Cardiac fibroblast (primary cell): ENCODE measurements around the gene ARHGAP21.
"Not testable (repeated sequence)": the region's sequence is repeated elsewhere in the genome, so short reads cannot be mapped to it uniquely, and the experiment has no call there.

Source experiments
- DNase-seq, 2 donors: peaks; one replicate each; pipeline versions ENCODE4 v3.0.0 to v3.0.0-alpha.2; 2010; ENCODE audit warnings: low read depth in 2 of 2
- H3K4me3 ChIP-seq, 2 donors: replicated peaks in 1 of 2; 1 replicate in 1 of 2; 2 replicates in 1 of 2; pipeline ENCODE4 v1.5.1; 2011; ENCODE audit warnings: low read depth in 2 of 2, low read length in 2 of 2, mild to moderate bottlenecking in 2 of 2, moderate library complexity in 1 of 2
- TF ChIP-seq, protein P1 (sequence below): IDR thresholded peaks from one replicate; pipeline ENCODE4 v1.5.1; 2011; ENCODE audit warnings: low read depth, mild to moderate bottlenecking, low read length, inconsistent platforms

The ARHGAP21 gene

DNA sequence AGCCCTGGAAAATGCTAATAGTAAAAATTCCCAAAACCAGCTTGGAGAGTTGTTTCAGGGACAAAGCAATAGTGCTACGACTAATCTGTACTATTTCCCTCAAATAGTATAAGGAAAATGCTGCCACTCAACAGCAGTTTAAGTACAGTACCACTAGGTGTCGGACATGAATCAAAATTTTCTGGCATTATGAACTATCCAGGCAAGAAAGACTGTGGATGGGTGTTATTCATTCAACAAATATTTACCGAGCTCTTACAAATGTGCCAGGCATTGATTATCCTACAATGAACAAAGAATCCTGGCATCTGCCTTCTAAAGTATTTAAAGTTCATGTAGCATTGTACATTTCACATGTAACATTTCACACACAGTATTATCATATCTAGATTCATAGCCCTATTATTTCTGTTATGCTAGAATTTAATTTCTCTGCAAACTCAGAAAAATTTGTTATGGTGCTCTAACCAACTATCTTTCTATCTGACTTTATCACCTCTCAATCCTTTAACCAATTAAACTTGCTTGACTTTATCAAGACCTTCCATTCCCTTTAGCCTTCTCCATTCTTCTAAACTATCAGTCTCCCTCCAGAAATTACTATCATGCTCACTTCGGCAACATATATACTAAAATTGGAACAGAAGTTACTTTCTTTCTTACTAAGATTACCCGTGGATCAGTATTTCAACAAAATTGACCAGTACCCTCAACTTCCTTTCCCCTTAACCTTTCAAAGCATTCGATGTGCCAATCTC is 80.6 kb downstream of the ARHGAP21 start:
- TF ChIP-seq, protein P1, sequence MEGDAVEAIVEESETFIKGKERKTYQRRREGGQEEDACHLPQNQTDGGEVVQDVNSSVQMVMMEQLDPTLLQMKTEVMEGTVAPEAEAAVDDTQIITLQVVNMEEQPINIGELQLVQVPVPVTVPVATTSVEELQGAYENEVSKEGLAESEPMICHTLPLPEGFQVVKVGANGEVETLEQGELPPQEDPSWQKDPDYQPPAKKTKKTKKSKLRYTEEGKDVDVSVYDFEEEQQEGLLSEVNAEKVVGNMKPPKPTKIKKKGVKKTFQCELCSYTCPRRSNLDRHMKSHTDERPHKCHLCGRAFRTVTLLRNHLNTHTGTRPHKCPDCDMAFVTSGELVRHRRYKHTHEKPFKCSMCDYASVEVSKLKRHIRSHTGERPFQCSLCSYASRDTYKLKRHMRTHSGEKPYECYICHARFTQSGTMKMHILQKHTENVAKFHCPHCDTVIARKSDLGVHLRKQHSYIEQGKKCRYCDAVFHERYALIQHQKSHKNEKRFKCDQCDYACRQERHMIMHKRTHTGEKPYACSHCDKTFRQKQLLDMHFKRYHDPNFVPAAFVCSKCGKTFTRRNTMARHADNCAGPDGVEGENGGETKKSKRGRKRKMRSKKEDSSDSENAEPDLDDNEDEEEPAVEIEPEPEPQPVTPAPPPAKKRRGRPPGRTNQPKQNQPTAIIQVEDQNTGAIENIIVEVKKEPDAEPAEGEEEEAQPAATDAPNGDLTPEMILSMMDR: peak; percentile 69
- H3K4me3 ChIP-seq: no peak overlapping the region
- DNase-seq: peak; percentile 89 to 92

DNA sequence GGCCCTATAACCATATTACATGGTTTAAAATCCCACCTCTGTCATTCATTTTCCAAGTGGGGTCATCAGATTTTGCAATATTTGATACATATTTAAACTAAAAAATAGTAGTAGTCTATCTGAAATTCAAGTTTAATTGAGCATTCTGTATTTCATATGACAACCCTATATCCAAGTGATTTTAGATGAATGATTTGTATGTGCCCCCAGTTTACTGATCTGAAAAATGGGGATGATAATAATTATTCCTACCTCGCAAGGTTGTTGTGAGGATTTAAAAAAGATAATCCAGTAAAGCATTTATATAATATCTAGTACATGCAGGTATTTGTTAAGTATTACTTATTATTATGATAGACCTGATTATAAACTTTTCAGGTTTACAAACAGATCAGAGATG is 84.6 kb downstream of the ARHGAP21 start:
- DNase-seq: no peak
- TF ChIP-seq, protein P1: no peak
- H3K4me3 ChIP-seq: no peak overlapping the region

DNA sequence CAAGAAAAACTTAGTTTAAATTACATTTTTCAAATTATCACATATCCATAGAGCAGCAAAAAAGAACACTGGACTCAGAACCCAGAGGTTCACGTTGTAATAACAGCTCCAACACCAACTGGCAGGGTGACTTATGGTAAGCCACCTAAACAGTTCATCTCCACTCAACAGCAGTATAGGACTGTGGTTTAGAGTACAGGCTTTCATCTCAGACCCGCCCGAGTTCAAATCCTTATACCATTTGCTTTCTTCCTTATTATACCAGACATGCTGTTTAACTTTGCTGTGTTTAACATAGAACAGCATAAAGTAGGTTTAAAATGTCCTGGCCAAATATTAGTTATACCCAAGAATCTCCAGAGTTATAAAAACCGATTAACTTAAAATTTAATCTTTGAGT is 97.9 kb downstream of the ARHGAP21 start:
- H3K4me3 ChIP-seq: no peak overlapping the region
- no peak for DNase-seq
- TF ChIP-seq, protein P1: no peak

DNA sequence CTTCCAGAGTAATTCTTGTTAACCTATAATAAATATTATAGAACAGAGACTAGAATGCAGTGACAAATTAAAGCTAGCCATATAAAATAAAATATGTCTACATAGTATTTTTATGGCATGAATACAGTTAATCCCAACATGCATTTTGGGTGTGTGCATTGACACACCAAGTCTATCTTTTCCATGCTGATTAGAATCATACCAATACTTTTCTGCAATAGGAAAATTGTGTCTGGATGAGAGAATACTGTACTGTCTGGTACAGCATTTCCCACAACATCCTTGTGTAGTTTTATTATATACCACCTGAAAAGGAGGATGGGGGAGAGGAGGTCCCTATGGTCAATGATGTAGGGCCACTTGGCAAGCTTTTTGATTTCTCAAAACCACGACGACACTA is 100.3 kb downstream of the ARHGAP21 start:
- no peak overlapping the region for H3K4me3 ChIP-seq
- TF ChIP-seq, protein P1: no peak
- no peak for DNase-seq

DNA sequence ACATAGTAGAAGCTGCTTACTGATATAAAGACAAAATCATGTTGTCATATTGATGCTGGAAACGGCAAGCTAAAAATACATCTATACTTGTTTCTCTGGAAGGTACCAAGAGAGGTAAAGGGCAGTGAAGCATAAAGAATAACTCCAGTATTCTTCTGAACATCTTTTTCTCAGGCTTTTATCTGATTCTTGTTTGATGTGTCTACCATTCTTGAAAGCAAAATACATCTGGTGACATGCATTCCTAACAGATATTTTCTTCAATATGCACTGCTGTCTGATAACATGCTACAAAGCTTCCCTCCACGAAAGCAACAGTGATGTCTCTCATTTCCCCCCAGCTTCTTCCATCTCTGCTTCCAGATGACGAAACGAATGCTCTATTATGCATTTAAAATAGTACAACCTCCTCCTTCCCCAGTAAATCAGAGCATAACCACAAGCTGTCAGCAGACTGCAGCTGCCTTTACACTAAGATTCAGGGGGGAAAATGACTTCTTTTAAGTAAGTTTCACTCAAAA is 100.8 kb downstream of the ARHGAP21 start:
- H3K4me3 ChIP-seq: no peak overlapping the region
- TF ChIP-seq, protein P1: no peak
- peak; percentile 39 to 49 for DNase-seq

DNA sequence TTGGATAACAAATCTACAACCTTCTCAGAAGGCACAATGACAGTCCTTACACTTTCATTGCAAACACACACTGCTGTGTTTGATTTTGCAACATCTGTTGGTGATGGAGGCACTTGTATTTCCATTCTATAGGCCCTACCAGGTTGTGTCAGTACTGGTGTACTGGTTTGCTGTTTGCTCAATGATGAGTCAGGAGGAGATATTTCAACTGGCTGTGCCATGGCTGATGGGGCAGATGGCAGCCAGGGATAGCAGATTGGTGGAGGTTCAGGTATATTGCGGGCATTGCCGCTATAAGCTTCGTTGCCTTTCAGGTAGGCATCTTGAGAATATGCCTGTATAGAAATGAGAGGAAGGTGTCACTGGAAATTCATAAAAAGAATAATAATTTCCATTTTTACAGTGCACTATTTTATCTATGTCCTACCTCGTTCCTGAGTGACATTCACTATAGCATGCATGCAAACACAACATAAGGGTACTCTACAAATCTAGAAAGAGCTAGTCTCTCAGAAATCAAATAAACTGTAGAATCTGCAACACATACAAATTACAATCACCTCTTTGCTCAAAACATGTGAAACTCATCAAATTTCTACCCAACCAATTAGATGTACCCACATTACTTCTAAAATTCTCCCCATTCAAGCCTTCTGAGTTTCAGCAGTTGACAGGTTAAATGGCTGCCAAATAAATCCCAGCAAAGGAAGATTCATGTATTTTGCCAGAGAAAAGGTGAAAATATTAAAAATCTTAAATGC is 102.5 kb downstream of the ARHGAP21 start:
- H3K4me3 ChIP-seq, DNase-seq: not testable (repeated sequence)

DNA sequence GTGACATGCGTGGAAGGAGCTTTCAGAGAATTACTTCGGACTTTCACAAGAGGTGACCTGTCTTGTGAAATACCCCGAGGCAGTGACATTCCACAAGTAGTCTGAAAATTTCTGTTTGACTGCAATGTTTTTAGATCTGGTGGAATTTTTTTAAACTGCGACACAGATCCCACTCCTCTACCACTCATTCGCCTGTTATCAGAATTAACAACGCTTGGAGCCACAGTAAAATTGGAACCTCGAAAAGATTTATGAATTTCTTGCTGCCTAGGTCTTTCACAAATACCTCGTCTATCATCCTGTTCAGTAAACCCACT is 103.7 kb downstream of the ARHGAP21 start:
- not testable (repeated sequence) for H3K4me3 ChIP-seq, DNase-seq

DNA sequence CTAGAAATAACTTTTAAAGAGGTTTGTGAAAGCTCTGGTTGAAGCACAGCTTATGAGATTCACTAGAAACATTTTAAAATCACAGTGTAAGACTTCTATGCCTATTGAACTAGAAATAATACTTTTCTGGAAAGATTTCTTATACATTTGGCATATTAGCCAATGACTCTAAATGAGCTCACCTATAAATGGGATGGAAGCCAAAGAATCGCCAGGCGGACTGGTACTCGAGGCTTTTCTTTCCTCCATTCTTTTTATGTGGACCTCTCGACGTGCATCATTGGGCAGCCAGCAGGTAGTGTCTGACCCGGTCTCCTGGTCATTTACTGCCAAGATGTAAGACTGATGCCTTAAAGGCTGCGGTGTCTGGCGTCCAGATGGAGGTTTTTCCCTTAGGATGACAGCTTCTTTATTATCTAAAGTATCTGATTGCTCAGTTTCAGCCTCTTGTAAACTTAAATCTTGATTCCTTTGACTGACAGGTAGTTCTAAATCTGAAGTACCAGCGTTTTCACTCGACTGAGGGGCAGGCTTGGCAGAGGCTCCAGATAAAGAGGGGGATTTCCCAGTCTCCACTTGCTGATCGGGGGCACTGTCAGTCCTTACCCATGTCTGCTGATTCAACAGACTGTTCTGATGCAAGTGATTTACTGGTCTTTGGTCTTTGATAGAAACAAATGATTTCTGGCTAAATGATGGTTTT is 104.2 kb downstream of the ARHGAP21 start:
- DNase-seq, H3K4me3 ChIP-seq: not testable (repeated sequence)
